SK-N-SH treated with all-trans-retinoic acid at 6 μM for 48 hours (cell line): Measurements from ENCODE around the gene GPC5.

ENCODE experiments used
- ATAC-seq: fragments of 200-7000 bp; cut with Tn5 transposase; 3 replicates; pipeline ENCODE4 v1.9.1; 2020; ENCODE audit warnings: mild to moderate bottlenecking, moderate library complexity
- ARNTL ChIP-seq: fragments of 450-650 bp; formaldehyde crosslinking; IDR thresholded peaks from 2 replicates; pipeline ENCODE4 v1.5.0; 2020; ENCODE audit warnings: low read depth, mild to moderate bottlenecking, moderate library complexity, borderline replicate concordance
- BACH2 ChIP-seq: fragments of 250-450 bp; sonication (Bioruptor Pico); IDR thresholded peaks from 2 replicates; pipeline ENCODE4 v1.9.0; 2021; ENCODE audit warnings: mild to moderate bottlenecking, borderline replicate concordance
- CSDC2 ChIP-seq: fragments of 250-450 bp; sonication (Bioruptor Pico); IDR thresholded peaks from 2 replicates; pipeline ENCODE4 v1.5.0; 2020; ENCODE audit warnings: mild to moderate bottlenecking, moderate library complexity
- ESRRG ChIP-seq: fragments of 250-450 bp; sonication (Bioruptor Pico); IDR thresholded peaks from 2 replicates; pipeline ENCODE4 v1.6.1; 2021; ENCODE audit warnings: mild to moderate bottlenecking
- GLIS3 ChIP-seq: fragments of 250-450 bp; sonication (Bioruptor Pico); IDR thresholded peaks from 2 replicates; pipeline ENCODE4 v1.5.0; 2020; ENCODE audit warnings: mild to moderate bottlenecking, moderate library complexity
- ISL1 ChIP-seq: fragments of 250-450 bp; sonication (Bioruptor Pico); IDR thresholded peaks from 2 replicates; pipeline ENCODE4 v2.1.2; 2022; ENCODE audit warnings: mild to moderate bottlenecking, moderate library complexity
- OSR1 ChIP-seq: fragments of 250-450 bp; sonication (Bioruptor Pico); IDR thresholded peaks from 2 replicates; pipeline ENCODE4 v1.8.0; 2022; ENCODE audit warnings: moderate library complexity, mild to moderate bottlenecking, inconsistent platforms
- PPARA ChIP-seq: fragments of 250-450 bp; sonication (Bioruptor Pico); IDR thresholded peaks from 2 replicates; pipeline ENCODE4 v1.5.0; 2020; ENCODE audit warnings: mild to moderate bottlenecking, borderline replicate concordance
- RARB ChIP-seq: fragments of 250-450 bp; sonication (Bioruptor Pico); IDR thresholded peaks from 2 replicates; pipeline ENCODE4 v1.8.0; 2021; ENCODE audit warnings: mild to moderate bottlenecking, moderate library complexity
- SNAI2 ChIP-seq: fragments of 250-450 bp; sonication (Bioruptor Pico); IDR thresholded peaks from 2 replicates; pipeline ENCODE4 v1.5.0; 2020; ENCODE audit warnings: mild to moderate bottlenecking, moderate library complexity
- TCF4 ChIP-seq: fragments of 250-450 bp; sonication (Bioruptor Pico); IDR thresholded peaks from 2 replicates; pipeline ENCODE4 v1.8.0; 2021; ENCODE audit warnings: mild to moderate bottlenecking, moderate library complexity, borderline replicate concordance
- ZC3H10 ChIP-seq: fragments of 250-450 bp; sonication (Bioruptor Pico); IDR thresholded peaks from 2 replicates; pipeline ENCODE4 v1.5.1; 2021; ENCODE audit warnings: mild to moderate bottlenecking, moderate library complexity
- ZFP30 ChIP-seq: fragments of 450-650 bp; formaldehyde crosslinking; IDR thresholded peaks from 2 replicates; pipeline ENCODE4 v1.5.0; 2022; ENCODE audit warnings: mild to moderate bottlenecking, moderate library complexity
- ZNF565 ChIP-seq: fragments of 450-650 bp; formaldehyde crosslinking; conservative IDR thresholded peaks from 2 replicates; pipeline ENCODE4 v1.5.0; 2020; ENCODE audit warnings: low read depth, mild to moderate bottlenecking, moderate library complexity
- ZNF70 ChIP-seq: fragments of 450-650 bp; formaldehyde crosslinking; IDR thresholded peaks from 2 replicates; pipeline ENCODE4 v1.5.0; 2020; ENCODE audit warnings: mild to moderate bottlenecking, moderate library complexity
- ZNF8 ChIP-seq: fragments of 450-650 bp; formaldehyde crosslinking; IDR thresholded peaks from 2 replicates; pipeline ENCODE4 v1.5.0; 2020; ENCODE audit warnings: mild to moderate bottlenecking, moderate library complexity
- TF ChIP-seq, protein P1 (sequence below): fragments of 250-450 bp; sonication (Bioruptor Pico); IDR thresholded peaks from 2 replicates; pipeline ENCODE4 v1.5.0; 2020; ENCODE audit warnings: mild to moderate bottlenecking, moderate library complexity
- TF ChIP-seq, protein P2 (sequence below): fragments of 250-450 bp; sonication (Bioruptor Pico); IDR thresholded peaks from 2 replicates; pipeline ENCODE4 v1.5.1; 2020; ENCODE audit warnings: low read depth, mild to moderate bottlenecking, moderate library complexity
- TF ChIP-seq, protein P3 (sequence below): fragments of 250-450 bp; sonication (Bioruptor Pico); IDR thresholded peaks from 2 replicates; pipeline ENCODE4 v1.8.0; 2020; ENCODE audit warnings: mild to moderate bottlenecking, moderate library complexity, borderline replicate concordance
- TF ChIP-seq, protein P4 (sequence below): fragments of 250-450 bp; sonication (Bioruptor Pico); IDR thresholded peaks from 2 replicates; pipeline ENCODE4 v1.8.0; 2021; ENCODE audit warnings: low read depth, mild to moderate bottlenecking, moderate library complexity, borderline replicate concordance

GPC5 gene

DNA sequence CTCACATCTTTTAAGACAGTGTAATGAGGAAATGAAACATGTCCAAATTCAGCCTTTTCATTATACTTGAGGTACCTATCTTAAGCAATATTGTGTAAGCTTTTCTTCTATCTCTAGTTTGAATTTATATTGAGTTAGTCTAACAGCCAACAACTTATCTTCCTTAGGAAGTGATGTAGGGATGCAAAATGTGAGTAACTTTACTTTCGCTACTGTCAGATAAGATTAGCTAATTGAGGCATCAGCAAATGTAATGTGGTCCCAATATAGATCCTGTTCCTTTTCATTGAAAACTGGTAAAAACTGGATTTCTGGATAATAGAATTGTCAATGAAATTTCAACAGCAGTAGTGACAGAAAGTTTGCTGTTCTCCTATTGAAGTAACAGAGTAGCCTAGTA, 902.2 kb downstream of the GPC5 start (continued):
- TF ChIP-seq, protein P1, sequence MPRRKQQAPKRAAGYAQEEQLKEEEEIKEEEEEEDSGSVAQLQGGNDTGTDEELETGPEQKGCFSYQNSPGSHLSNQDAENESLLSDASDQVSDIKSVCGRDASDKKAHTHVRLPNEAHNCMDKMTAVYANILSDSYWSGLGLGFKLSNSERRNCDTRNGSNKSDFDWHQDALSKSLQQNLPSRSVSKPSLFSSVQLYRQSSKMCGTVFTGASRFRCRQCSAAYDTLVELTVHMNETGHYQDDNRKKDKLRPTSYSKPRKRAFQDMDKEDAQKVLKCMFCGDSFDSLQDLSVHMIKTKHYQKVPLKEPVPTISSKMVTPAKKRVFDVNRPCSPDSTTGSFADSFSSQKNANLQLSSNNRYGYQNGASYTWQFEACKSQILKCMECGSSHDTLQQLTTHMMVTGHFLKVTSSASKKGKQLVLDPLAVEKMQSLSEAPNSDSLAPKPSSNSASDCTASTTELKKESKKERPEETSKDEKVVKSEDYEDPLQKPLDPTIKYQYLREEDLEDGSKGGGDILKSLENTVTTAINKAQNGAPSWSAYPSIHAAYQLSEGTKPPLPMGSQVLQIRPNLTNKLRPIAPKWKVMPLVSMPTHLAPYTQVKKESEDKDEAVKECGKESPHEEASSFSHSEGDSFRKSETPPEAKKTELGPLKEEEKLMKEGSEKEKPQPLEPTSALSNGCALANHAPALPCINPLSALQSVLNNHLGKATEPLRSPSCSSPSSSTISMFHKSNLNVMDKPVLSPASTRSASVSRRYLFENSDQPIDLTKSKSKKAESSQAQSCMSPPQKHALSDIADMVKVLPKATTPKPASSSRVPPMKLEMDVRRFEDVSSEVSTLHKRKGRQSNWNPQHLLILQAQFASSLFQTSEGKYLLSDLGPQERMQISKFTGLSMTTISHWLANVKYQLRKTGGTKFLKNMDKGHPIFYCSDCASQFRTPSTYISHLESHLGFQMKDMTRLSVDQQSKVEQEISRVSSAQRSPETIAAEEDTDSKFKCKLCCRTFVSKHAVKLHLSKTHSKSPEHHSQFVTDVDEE (CRISPR knock-in tag) = no peak
- TF ChIP-seq ISL1 (CRISPR knock-in tag) = no peak
- no peak for TF ChIP-seq OSR1 (CRISPR knock-in tag)
- TF ChIP-seq ZNF565 (CRISPR knock-in tag) = no peak
- TF ChIP-seq, all 23 proteins: peak for 0

- TF ChIP-seq ZFP30 (CRISPR knock-in tag) (no peak), OSR1 (CRISPR knock-in tag) (no peak), GLIS3 (CRISPR knock-in tag) (no peak), TCF4 (CRISPR knock-in tag) (no peak), CSDC2 (no peak), ZNF8 (CRISPR knock-in tag) (no peak), BACH2 (no peak), ZNF565 (CRISPR knock-in tag) (no peak), ISL1 (CRISPR knock-in tag) (no peak), RARB (no peak), ESRRG (no peak), PPARA (CRISPR knock-in tag) (no peak), ARNTL (CRISPR knock-in tag) (no peak), ZNF70 (CRISPR knock-in tag) (no peak), ZC3H10 (CRISPR knock-in tag) (no peak)
- TF ChIP-seq, protein P2, sequence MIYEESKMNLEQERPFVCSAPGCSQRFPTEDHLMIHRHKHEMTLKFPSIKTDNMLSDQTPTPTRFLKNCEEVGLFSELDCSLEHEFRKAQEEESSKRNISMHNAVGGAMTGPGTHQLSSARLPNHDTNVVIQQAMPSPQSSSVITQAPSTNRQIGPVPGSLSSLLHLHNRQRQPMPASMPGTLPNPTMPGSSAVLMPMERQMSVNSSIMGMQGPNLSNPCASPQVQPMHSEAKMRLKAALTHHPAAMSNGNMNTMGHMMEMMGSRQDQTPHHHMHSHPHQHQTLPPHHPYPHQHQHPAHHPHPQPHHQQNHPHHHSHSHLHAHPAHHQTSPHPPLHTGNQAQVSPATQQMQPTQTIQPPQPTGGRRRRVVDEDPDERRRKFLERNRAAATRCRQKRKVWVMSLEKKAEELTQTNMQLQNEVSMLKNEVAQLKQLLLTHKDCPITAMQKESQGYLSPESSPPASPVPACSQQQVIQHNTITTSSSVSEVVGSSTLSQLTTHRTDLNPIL (CRISPR knock-in tag) = no peak
- TF ChIP-seq, protein P3, sequence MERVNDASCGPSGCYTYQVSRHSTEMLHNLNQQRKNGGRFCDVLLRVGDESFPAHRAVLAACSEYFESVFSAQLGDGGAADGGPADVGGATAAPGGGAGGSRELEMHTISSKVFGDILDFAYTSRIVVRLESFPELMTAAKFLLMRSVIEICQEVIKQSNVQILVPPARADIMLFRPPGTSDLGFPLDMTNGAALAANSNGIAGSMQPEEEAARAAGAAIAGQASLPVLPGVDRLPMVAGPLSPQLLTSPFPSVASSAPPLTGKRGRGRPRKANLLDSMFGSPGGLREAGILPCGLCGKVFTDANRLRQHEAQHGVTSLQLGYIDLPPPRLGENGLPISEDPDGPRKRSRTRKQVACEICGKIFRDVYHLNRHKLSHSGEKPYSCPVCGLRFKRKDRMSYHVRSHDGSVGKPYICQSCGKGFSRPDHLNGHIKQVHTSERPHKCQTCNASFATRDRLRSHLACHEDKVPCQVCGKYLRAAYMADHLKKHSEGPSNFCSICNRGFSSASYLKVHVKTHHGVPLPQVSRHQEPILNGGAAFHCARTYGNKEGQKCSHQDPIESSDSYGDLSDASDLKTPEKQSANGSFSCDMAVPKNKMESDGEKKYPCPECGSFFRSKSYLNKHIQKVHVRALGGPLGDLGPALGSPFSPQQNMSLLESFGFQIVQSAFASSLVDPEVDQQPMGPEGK (CRISPR knock-in tag) = no peak
- TF ChIP-seq, protein P4, sequence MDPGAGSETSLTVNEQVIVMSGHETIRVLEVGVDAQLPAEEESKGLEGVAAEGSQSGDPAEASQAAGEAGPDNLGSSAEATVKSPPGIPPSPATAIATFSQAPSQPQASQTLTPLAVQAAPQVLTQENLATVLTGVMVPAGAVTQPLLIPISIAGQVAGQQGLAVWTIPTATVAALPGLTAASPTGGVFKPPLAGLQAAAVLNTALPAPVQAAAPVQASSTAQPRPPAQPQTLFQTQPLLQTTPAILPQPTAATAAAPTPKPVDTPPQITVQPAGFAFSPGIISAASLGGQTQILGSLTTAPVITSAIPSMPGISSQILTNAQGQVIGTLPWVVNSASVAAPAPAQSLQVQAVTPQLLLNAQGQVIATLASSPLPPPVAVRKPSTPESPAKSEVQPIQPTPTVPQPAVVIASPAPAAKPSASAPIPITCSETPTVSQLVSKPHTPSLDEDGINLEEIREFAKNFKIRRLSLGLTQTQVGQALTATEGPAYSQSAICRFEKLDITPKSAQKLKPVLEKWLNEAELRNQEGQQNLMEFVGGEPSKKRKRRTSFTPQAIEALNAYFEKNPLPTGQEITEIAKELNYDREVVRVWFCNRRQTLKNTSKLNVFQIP (CRISPR knock-in tag) = no peak
- TF ChIP-seq, protein P1 (CRISPR knock-in tag) = no peak
- ATAC-seq = no peak
These were observed 905.0 kb downstream of the GPC5 start for GRCh38 chr13:92303428-92303827.

DNA sequence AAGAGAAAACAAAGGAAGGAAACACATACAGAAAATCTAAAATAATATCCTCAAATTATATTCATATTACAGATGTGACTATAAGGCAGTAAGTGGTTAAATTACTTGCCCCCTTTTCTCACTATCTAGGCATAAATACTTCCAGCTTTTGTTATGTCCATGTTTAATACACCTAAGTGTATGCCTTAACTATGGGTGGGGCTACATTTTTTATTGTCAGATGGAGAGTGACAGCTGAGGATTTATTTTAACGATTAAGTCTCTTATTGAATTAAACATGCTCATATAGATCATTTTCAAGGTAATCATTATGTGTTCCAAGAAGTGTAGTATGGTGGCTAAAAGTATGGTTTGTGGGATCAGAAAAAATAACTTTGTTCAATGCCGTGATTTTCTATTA, 909.3 kb downstream of the GPC5 start:
- TF ChIP-seq RARB (no peak), ZNF8 (CRISPR knock-in tag) (no peak), SNAI2 (CRISPR knock-in tag) (no peak), ZC3H10 (CRISPR knock-in tag) (no peak), OSR1 (CRISPR knock-in tag) (no peak), ISL1 (CRISPR knock-in tag) (no peak), TCF4 (CRISPR knock-in tag) (no peak), ZNF70 (CRISPR knock-in tag) (no peak)
- TF ChIP-seq, protein P2 (CRISPR knock-in tag) = no peak
- TF ChIP-seq, protein P3 (CRISPR knock-in tag) = no peak
- TF ChIP-seq, protein P1 (CRISPR knock-in tag) = no peak
- ATAC-seq = no peak
